ENCODE measurements around the gene DKC1. TPM values are rescaled to one million over a fixed set of nuclear protein-coding genes. Genes with fewer than 3 reads are reported as not detected.

The DKC1 gene
- 35.7 TPM for total RNA-seq
- 21.7 TPM for polyA plus RNA-seq (ENCODE audit: insufficient read depth, low read depth, low replicate concordance)
- long read RNA-seq, donor 1, partial matches to known transcripts: 0 of 5 reads
- long read RNA-seq, donor 1, other reads (novel, unspliced or antisense): 0 of 5 reads
- long read RNA-seq, donor 2, partial matches to known transcripts: 0 of 4 reads
- long read RNA-seq, donor 2, other reads (novel, unspliced or antisense): 0 of 4 reads
- long read RNA-seq, donor 3, partial matches to known transcripts: 15 of 20 reads
- long read RNA-seq, donor 3, other reads (novel, unspliced or antisense): 0 of 20 reads
- long read RNA-seq, donor 4, transcript DKC1-201 (15 exons, 2,577 nt): major isoform, 6 of 6 reads
- long read RNA-seq, donor 4, partial matches to known transcripts: 0 of 6 reads
- long read RNA-seq, donor 4, other reads (novel, unspliced or antisense): 0 of 6 reads
- long read RNA-seq, donor 5: 0 reads
- long read RNA-seq, donor 6, transcript DKC1-201 (15 exons, 2,577 nt): major isoform, 6 of 27 reads
- long read RNA-seq, donor 6, partial matches to known transcripts: 20 of 27 reads
- long read RNA-seq, donor 6, other reads (novel, unspliced or antisense): 0 of 27 reads
- long read RNA-seq, donor 7, transcript DKC1-201 (15 exons, 2,577 nt): major isoform, 9 of 22 reads
- long read RNA-seq, donor 7, partial matches to known transcripts: 11 of 22 reads
- long read RNA-seq, donor 7, other reads (novel, unspliced or antisense): 1 of 22 reads
- long read RNA-seq, donor 8, partial matches to known transcripts: 5 of 9 reads
- long read RNA-seq, donor 8, other reads (novel, unspliced or antisense): 0 of 9 reads
- long read RNA-seq, donor 9, partial matches to known transcripts: 0 of 3 reads
- long read RNA-seq, donor 9, other reads (novel, unspliced or antisense): 0 of 3 reads
- long read RNA-seq, donor 10, partial matches to known transcripts: 43 of 53 reads
- long read RNA-seq, donor 10, other reads (novel, unspliced or antisense): 0 of 53 reads

DNA sequence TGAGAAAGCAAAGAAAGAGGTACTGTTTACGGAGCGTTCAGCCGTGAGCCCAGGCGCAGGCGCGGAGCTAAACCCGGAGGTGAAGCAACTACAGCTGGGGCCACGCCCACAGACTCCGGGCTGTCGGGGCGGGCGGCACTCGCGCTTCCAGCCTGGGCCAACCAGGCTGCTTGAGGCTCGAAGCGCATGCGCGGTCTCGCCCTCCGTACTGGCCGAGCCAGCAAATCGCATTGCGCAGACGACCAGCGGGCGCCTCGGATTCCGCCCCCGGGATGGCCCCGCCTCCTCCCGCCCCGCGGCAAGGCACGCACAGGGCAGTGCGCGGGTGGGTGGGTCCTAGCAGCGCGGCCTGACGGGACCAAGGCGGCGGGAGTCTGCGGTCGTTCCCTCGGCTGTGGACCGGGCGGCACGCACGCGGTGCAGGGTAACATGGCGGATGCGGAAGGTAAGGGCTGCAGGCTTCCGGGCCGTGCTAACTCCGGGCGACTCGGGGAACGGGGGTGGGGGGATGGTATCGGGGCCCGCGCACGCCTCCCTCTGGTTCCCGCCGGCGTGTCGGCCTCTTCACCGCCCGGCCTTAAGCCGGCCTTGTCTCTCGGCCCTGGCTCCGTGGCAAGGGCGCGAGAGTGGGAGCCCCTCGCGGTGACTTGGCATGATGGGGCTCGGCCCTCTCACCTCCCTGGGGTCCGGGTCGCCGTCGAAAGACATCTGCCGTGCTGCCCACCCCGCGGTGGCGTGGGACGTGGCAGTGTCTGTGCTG, at the start of gene DKC1:
Gene DKC1, plus strand, starts transcription at position 328 of the 760 bp plus-strand sequence. Its CDS starts 102 bp downstream, at position 430.
- Histone ChIP-seq H3K9me3 (ENCODE audit: control insufficient read depth in 2 of 3, insufficient read depth in 1 of 3, low read length in 3 of 3) (no peaks in the 10 kb centered on the region), H3K4me3 (ENCODE audit: low read length in 3 of 3) (peak within 1 kb of the TSS; percentile 78 to 89 (median 88)), H3K36me3 (ENCODE audit: control insufficient read depth in 2 of 3, insufficient read depth in 3 of 3, low read length in 3 of 3) (peaks cover 0 to 13% (median 8%) of the 10 kb centered on the region in 3 donors), H3K27me3 (ENCODE audit: control insufficient read depth, insufficient read depth, low read length) (no peaks in the 10 kb centered on the region), H3K9ac (ENCODE audit: low read length in 3 of 3) (peak within 1 kb of the TSS; percentile 17 to 73 (median 46)), H3K4me1 (ENCODE audit: control insufficient read depth in 2 of 3, insufficient read depth in 2 of 3, low read depth in 1 of 3, low read length in 3 of 3) (peaks cover 0 to 3% (median 0%) of the 10 kb centered on the region in 3 donors), H3K27ac (ENCODE audit: low read depth in 2 of 2, low read length in 2 of 2) (peak within 1 kb of the TSS; percentile 28 to 57)
- peak; percentile 95 to 99 (median 97) for DNase-seq
- TF ChIP-seq, protein P1, sequence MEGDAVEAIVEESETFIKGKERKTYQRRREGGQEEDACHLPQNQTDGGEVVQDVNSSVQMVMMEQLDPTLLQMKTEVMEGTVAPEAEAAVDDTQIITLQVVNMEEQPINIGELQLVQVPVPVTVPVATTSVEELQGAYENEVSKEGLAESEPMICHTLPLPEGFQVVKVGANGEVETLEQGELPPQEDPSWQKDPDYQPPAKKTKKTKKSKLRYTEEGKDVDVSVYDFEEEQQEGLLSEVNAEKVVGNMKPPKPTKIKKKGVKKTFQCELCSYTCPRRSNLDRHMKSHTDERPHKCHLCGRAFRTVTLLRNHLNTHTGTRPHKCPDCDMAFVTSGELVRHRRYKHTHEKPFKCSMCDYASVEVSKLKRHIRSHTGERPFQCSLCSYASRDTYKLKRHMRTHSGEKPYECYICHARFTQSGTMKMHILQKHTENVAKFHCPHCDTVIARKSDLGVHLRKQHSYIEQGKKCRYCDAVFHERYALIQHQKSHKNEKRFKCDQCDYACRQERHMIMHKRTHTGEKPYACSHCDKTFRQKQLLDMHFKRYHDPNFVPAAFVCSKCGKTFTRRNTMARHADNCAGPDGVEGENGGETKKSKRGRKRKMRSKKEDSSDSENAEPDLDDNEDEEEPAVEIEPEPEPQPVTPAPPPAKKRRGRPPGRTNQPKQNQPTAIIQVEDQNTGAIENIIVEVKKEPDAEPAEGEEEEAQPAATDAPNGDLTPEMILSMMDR (IDR thresholded peaks at IDR 0.05; ENCODE audit: borderline replicate concordance, extremely low read depth, insufficient read depth): no peak
- intact Hi-C loops (cut with DNase I): no loop called here
- FAIRE-seq: peak; percentile 92

DNA sequence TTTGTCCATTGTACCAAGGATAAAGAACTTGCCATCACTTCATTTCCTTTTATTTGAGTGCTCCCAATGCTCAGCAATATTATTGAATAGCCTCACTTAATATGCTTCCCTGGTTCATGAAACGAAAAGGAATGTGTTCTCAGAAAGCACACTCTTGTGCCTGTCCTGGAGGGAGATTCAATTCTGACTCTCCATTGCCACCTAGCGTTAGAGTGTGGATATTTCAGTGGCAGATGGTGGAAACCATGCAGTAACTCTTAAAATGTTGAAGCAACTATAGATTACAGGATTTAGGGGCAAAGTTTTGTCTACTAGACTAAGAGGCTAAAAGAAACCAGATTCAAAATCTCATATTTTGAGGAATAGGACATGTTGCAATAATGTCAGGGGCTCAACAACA, 47.7 kb upstream of the DKC1 start:
- Histone ChIP-seq H3K9ac (ENCODE audit: low read length in 3 of 3) (no peak overlapping the region), H3K27ac (ENCODE audit: low read depth in 2 of 2, low read length in 2 of 2) (no peak overlapping the region), H3K36me3 (ENCODE audit: control insufficient read depth in 2 of 3, insufficient read depth in 3 of 3, low read length in 3 of 3) (no peaks in the 10 kb centered on the region), H3K27me3 (ENCODE audit: control insufficient read depth, insufficient read depth, low read length) (no peaks in the 10 kb centered on the region), H3K9me3 (ENCODE audit: control insufficient read depth in 2 of 3, insufficient read depth in 1 of 3, low read length in 3 of 3) (no peaks in the 10 kb centered on the region), H3K4me3 (ENCODE audit: low read length in 3 of 3) (no peak overlapping the region), H3K4me1 (ENCODE audit: control insufficient read depth in 2 of 3, insufficient read depth in 2 of 3, low read depth in 1 of 3, low read length in 3 of 3) (no peaks in the 10 kb centered on the region)
- DNase-seq (peak in 4 of 5 donors; percentile 38 to 68 (median 56)), FAIRE-seq (peak; percentile 96)
- intact Hi-C loops (cut with DNase I): no loop called here
- TF ChIP-seq, protein P1 (IDR thresholded peaks at IDR 0.05; ENCODE audit: borderline replicate concordance, extremely low read depth, insufficient read depth): peak; percentile 68

DNA sequence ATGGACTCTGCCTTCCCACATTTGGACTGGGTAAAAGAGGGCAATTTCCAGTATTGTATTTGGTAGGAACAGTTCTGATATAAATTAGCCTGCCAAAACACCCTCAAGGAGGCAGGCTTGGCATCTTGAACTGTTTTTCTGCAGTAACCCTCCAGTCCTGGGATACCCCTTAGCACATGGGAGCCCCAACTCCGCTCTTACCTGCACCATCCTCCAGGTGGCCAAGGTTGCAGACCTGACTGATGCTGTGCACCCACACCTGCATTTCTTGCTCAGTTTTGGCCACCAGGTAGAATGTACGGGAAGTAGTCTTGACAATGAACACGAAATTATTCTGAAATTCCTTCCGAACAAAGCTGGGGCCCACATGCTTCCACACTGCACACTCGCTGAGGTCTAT, 46.8 kb upstream of the DKC1 start:
- TF ChIP-seq, protein P1 (IDR thresholded peaks at IDR 0.05; ENCODE audit: borderline replicate concordance, extremely low read depth, insufficient read depth): no peak
- intact Hi-C loops (cut with DNase I): no loop called here

More for the DNA sequence above, 46.8 kb upstream of the DKC1 start:
- FAIRE-seq (no peak), DNase-seq (no peak)
- Histone ChIP-seq H3K4me1 (ENCODE audit: control insufficient read depth in 2 of 3, insufficient read depth in 2 of 3, low read depth in 1 of 3, low read length in 3 of 3) (no peaks in the 10 kb centered on the region), H3K27ac (ENCODE audit: low read depth in 2 of 2, low read length in 2 of 2) (no peak overlapping the region), H3K4me3 (ENCODE audit: low read length in 3 of 3) (no peak overlapping the region), H3K9ac (ENCODE audit: low read length in 3 of 3) (no peak overlapping the region), H3K9me3 (ENCODE audit: control insufficient read depth in 2 of 3, insufficient read depth in 1 of 3, low read length in 3 of 3) (no peaks in the 10 kb centered on the region), H3K27me3 (ENCODE audit: control insufficient read depth, insufficient read depth, low read length) (no peaks in the 10 kb centered on the region), H3K36me3 (ENCODE audit: control insufficient read depth in 2 of 3, insufficient read depth in 3 of 3, low read length in 3 of 3) (no peaks in the 10 kb centered on the region)

Data from kidney (tissue), 22 donors.